Stimulated activated CD4-positive, alpha-beta T cell treated with anti-CD3 and anti-CD28 coated beads, Interleukin-12 subunit alpha, Interleukin-12 subunit beta, amount 100 ng/mL, for 24 hours (primary cell): Measurements from ENCODE around the gene UBE2V1.
"Not testable (repeated sequence)": the region's sequence is repeated elsewhere in the genome, so short reads cannot be mapped to it uniquely, and the experiment has no call there.

Source experiments
- DNase-seq, 2 experiments: peaks; one replicate each; pipeline ENCODE4 v3.0.0-alpha.2; 2020; ENCODE audit warnings: low read depth in 2 of 2

Gene UBE2V1

GRCh38 chr20:50063763-50064162, 49.2 kb downstream of the UBE2V1 start:
- DNase-seq = not testable (repeated sequence)

- no peak for DNase-seq
These were observed 50.7 kb downstream of the UBE2V1 start for GRCh38 chr20:50062006-50062838.

GRCh38 chr20:50061151-50062005, 51.6 kb downstream of the UBE2V1 start:
- DNase-seq = no peak

- no peak for DNase-seq
These were observed 54.1 kb downstream of the UBE2V1 start for GRCh38 chr20:50058662-50059402.

GRCh38 chr20:50057714-50058053, 55.3 kb downstream of the UBE2V1 start:
- no peak for DNase-seq

- no peak for DNase-seq
These were observed 55.8 kb downstream of the UBE2V1 start for GRCh38 chr20:50056951-50057713.

- DNase-seq = no peak
These were observed 56.5 kb downstream of the UBE2V1 start for GRCh38 chr20:50056408-50056926.

- no peak for DNase-seq
These were observed 57.3 kb downstream of the UBE2V1 start for GRCh38 chr20:50055524-50056083.

GRCh38 chr20:50054626-50055511, 58.1 kb downstream of the UBE2V1 start:
- DNase-seq = no peak

- DNase-seq = no peak
These were observed 58.8 kb downstream of the UBE2V1 start for GRCh38 chr20:50054231-50054547.

- no peak for DNase-seq
These were observed 59.4 kb downstream of the UBE2V1 start for GRCh38 chr20:50053362-50054230.

GRCh38 chr20:50052550-50053361, 60.2 kb downstream of the UBE2V1 start:
- no peak for DNase-seq

GRCh38 chr20:50050660-50051308, 62.2 kb downstream of the UBE2V1 start:
- no peak for DNase-seq

- DNase-seq = no peak
These were observed 62.7 kb downstream of the UBE2V1 start for GRCh38 chr20:50050214-50050613.

GRCh38 chr20:50049442-50050026, 63.4 kb downstream of the UBE2V1 start:
- DNase-seq = no peak

- DNase-seq = no peak
These were observed 64.4 kb downstream of the UBE2V1 start for GRCh38 chr20:50048420-50049166.
